ENCODE results near the gene PRDM16. TPM values are rescaled to one million over a fixed set of nuclear protein-coding genes. Genes with fewer than 3 reads are reported as not detected.

The PRDM16 gene
- total RNA-seq, 1 experiment from 2014 or later: 0.17 TPM

DNA sequence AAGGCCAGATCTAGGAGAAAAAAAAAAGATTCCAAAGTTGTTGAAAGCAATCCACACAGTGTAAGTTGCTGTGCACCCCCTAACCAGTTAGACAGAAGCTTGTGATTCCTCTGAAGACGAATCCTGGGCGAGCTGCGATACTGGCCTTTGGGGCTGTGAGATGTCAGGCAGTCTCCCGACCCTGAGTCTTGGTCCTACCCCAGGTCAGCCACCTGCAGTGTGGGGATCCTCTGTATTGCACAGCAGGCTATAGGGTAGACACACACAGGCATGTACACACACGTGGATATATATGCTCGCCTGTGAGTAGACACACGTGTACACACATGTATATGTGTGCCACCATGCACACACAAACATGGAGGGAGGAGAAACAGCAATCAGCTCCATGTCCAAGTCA is 34.8 kb upstream of the PRDM16 start:
- H2BK12ac ChIP-seq (ENCODE audit: insufficient read length, low read depth, low read length): no peak overlapping the region
- no peaks in the 10 kb centered on the region for H3K79me1 ChIP-seq (ENCODE audit: insufficient read depth, low read depth, low read length, poor library complexity, severe bottlenecking)
- H3K14ac ChIP-seq (ENCODE audit: insufficient read depth, low read length): no peak overlapping the region
- no peaks in the 10 kb centered on the region for H3K23me2 ChIP-seq (ENCODE audit: insufficient read length, low read depth, low read length, poor library complexity, severe bottlenecking)
- no peak overlapping the region for H3K56ac ChIP-seq (ENCODE audit: insufficient read length, low read depth, low read length)
- no peak overlapping the region for H4K8ac ChIP-seq (replicated peaks; ENCODE audit: insufficient read length, low read depth, low read length)
- H3K27me3 Mint-ChIP-seq (ENCODE audit: low read depth): peaks cover 4% of the 10 kb centered on the region
- no peak for DNase-seq
- TF ChIP-seq CTCF (conservative IDR thresholded peaks at IDR 0.05): no peak
- peaks cover 0 to 9% (median 0%) of the 10 kb centered on the region in 3 experiments; a peak in 2 of 7 replicates for H3K36me3 Mint-ChIP-seq (ENCODE audit: insufficient read depth in 1 of 3, low read depth in 3 of 3)
- peaks cover 0 to 25% of the 10 kb centered on the region in 2 experiments; a peak in 2 of 5 replicates for H3K9me3 Mint-ChIP-seq
- no peak overlapping the region for H3K27ac ChIP-seq (ENCODE audit: insufficient read length, low read depth, low read length)
- H2BK20ac ChIP-seq (ENCODE audit: low read depth, low read length, poor library complexity, severe bottlenecking): no peak overlapping the region
- H3K27me3 ChIP-seq (ENCODE audit: insufficient read depth, low read length): no peaks in the 10 kb centered on the region
- H2BK120ac ChIP-seq (ENCODE audit: low read depth, low read length, poor library complexity, severe bottlenecking): no peak overlapping the region
- H3K79me2 ChIP-seq (ENCODE audit: insufficient read depth, low read length): no peaks in the 10 kb centered on the region
- no peak overlapping the region for H3K23ac ChIP-seq (ENCODE audit: insufficient read length, low read depth, low read length)
- no peak overlapping the region for H4K91ac ChIP-seq (ENCODE audit: insufficient read length, low read depth, low read length)
- H4K5ac ChIP-seq (ENCODE audit: insufficient read length, low read depth, low read length): no peak overlapping the region
- H3K18ac ChIP-seq (ENCODE audit: insufficient read length, low read depth, low read length): no peak overlapping the region
- no peak overlapping the region for H2AFZ ChIP-seq (ENCODE audit: low read length)
- no peak overlapping the region for H3T11ph ChIP-seq (ENCODE audit: low read length)
- H3K9ac ChIP-seq (ENCODE audit: extremely low read depth, insufficient read length, low read length): no peak overlapping the region
- H2BK15ac ChIP-seq (ENCODE audit: low read depth, low read length): no peak overlapping the region
- H4K20me1 ChIP-seq (ENCODE audit: control insufficient read depth, insufficient read depth, insufficient read length): no peaks in the 10 kb centered on the region
- H3K4me2 ChIP-seq (ENCODE audit: insufficient read depth, insufficient read length, low read length): no peak overlapping the region
- no peak overlapping the region for H2AK5ac ChIP-seq (ENCODE audit: insufficient read length, low read length)
- WGBS (ENCODE audit: extremely low coverage, insufficient read length, low lambda C conversion rate): no CpG with 5 or more reads among the region's 7 CpGs
- H3K9me3 ChIP-seq (ENCODE audit: control insufficient read depth, low read depth, low read length): no peaks in the 10 kb centered on the region
- no peak overlapping the region for H3K27ac Mint-ChIP-seq
- no peaks in the 10 kb centered on the region for H3K4me1 ChIP-seq (ENCODE audit: insufficient read depth, low read length)
- H3K4me1 Mint-ChIP-seq: peaks cover 0 to 3% of the 10 kb centered on the region in 2 experiments; a peak in 1 of 4 replicates
- no peak overlapping the region for H3K4me3 Mint-ChIP-seq
- no peak overlapping the region for H2BK5ac ChIP-seq (ENCODE audit: insufficient read length, low read length)
- H3K4ac ChIP-seq (ENCODE audit: low read depth, low read length): no peak overlapping the region

Data from H9 (cell line).